Activated CD8-positive, alpha-beta T cell treated with anti-CD3 and anti-CD28 coated beads for 36 hours (primary cell): ENCODE results near the gene FBXL2. TPM values are rescaled to one million over a fixed set of nuclear protein-coding genes. Genes with fewer than 3 reads are reported as not detected.
"Not testable (repeated sequence)": the region's sequence is repeated elsewhere in the genome, so short reads cannot be mapped to it uniquely, and the experiment has no call there.

Source experiments
- ATAC-seq: fragments of 200-7000 bp; cut with Tn5 transposase; one replicate; pipeline ENCODE4 v1.10.0; 2021; ENCODE audit warnings: mild to moderate bottlenecking, moderate library complexity
- CTCF ChIA-PET: fragments of 350-600 bp; sonication (Branson Sonifier 250); formaldehyde crosslinking; loops from one replicate; lab custom pipeline; 2021; ENCODE audit warnings: antibody characterized with exemption; lab: Charles Lee
- POLR2A ChIA-PET: fragments of 350-600 bp; sonication (Branson Sonifier 250); formaldehyde crosslinking; loops from one replicate; lab custom pipeline; 2021; ENCODE audit warnings: antibody characterized with exemption; lab: Charles Lee
- DNase-seq: peaks from one replicate; pipeline ENCODE4 v3.0.0-alpha.2; 2020
- H3K27ac Mint-ChIP-seq: one replicate; pipeline ENCODE4 v1.8.0; 2021; ENCODE audit warnings: mild to moderate bottlenecking, mixed read lengths
- H3K27me3 Mint-ChIP-seq: one replicate; pipeline ENCODE4 v1.8.0; 2021; ENCODE audit warnings: mixed read lengths
- H3K36me3 Mint-ChIP-seq: one replicate; pipeline ENCODE4 v1.8.0; 2021; ENCODE audit warnings: low read depth, mixed read lengths
- H3K4me1 Mint-ChIP-seq: one replicate; pipeline ENCODE4 v1.8.0; 2021; ENCODE audit warnings: low read depth, mixed read lengths
- H3K4me3 Mint-ChIP-seq: one replicate; pipeline ENCODE4 v1.8.0; 2021; ENCODE audit warnings: mild to moderate bottlenecking, moderate library complexity, mixed read lengths
- H3K9me3 Mint-ChIP-seq: one replicate; pipeline ENCODE4 v1.8.0; 2021; ENCODE audit warnings: mixed read lengths
- CTCF ChIP-seq: fragments of 200-600 bp; IDR thresholded peaks from one replicate; pipeline ENCODE4 v1.8.0; 2022; ENCODE audit warnings: antibody characterized with exemption, mild to moderate bottlenecking
- intact Hi-C: fragments of 100-400 bp; cut with micrococcal nuclease; formaldehyde crosslinking; loops from one replicate; pipeline ENCODE4 v1.10.0; 2022
- total RNA-seq, 2 experiments: library from RNA; stranded (reverse); gene quantifications; one replicate each; pipeline ENCODE4 v1.2.3, GENCODE V29; 2021

Gene FBXL2
- total RNA-seq, 2 experiments from 2014 or later, result not detected

GRCh38 chr3:33318710-33319380 lies 41.6 kb downstream of the FBXL2 start:
- CTCF ChIA-PET, result interaction anchor here (0.9 kb wide), 1 partner anchor 184 kb away, joined by 3 read pairs; no protein-coding TSS in a partner anchor
- H3K4me3 Mint-ChIP-seq, result no peak overlapping the region
- POLR2A ChIA-PET, result no interaction called here
- no peak for TF ChIP-seq CTCF
- no peaks in the 10 kb centered on the region for H3K36me3 Mint-ChIP-seq
- no peak overlapping the region for H3K27ac Mint-ChIP-seq
- DNase-seq (peak; percentile 2), ATAC-seq (no peak)
- no peaks in the 10 kb centered on the region for H3K9me3 Mint-ChIP-seq
- peaks cover 3% of the 10 kb centered on the region for H3K4me1 Mint-ChIP-seq
- H3K27me3 Mint-ChIP-seq, result peaks cover 10% of the 10 kb centered on the region
- intact Hi-C loops, result no loop called here

- H3K4me1 Mint-ChIP-seq, result peaks cover 3% of the 10 kb centered on the region
- intact Hi-C loops, result no loop called here
Observed at GRCh38 chr3:33322412-33322811, 45.2 kb downstream of the FBXL2 start.

GRCh38 chr3:33331414-33331813 lies 54.2 kb downstream of the FBXL2 start:
- no peaks in the 10 kb centered on the region for H3K36me3 Mint-ChIP-seq
- no peaks in the 10 kb centered on the region for H3K4me1 Mint-ChIP-seq
- ChIA-PET CTCF (no interaction called here), POLR2A (no interaction called here)
- H3K4me3 Mint-ChIP-seq, result no peak overlapping the region
- ATAC-seq (no peak), DNase-seq (no peak)
- H3K9me3 Mint-ChIP-seq, result peaks cover 8% of the 10 kb centered on the region
- TF ChIP-seq CTCF, result no peak
- peaks cover 4% of the 10 kb centered on the region for H3K27me3 Mint-ChIP-seq
- H3K27ac Mint-ChIP-seq, result no peak overlapping the region
- intact Hi-C loops, result no loop called here

More at GRCh38 chr3:33322412-33322811, 45.2 kb downstream of the FBXL2 start:
- DNase-seq, result no peak
- CTCF ChIA-PET, result no interaction called here
- no peak for TF ChIP-seq CTCF
- no peak overlapping the region for H3K4me3 Mint-ChIP-seq
- no peak overlapping the region for H3K27ac Mint-ChIP-seq
- no peak for ATAC-seq
- H3K9me3 Mint-ChIP-seq, result no peaks in the 10 kb centered on the region
- H3K27me3 Mint-ChIP-seq, result peaks cover 8% of the 10 kb centered on the region
- H3K36me3 Mint-ChIP-seq, result no peaks in the 10 kb centered on the region
- POLR2A ChIA-PET, result no interaction called here

GRCh38 chr3:33334364-33334763 lies 57.1 kb downstream of the FBXL2 start:
- Mint-ChIP-seq H3K27ac (no peak overlapping the region), H3K36me3 (no peaks in the 10 kb centered on the region), H3K27me3 (peaks cover 3% of the 10 kb centered on the region), H3K9me3 (peaks cover 8% of the 10 kb centered on the region), H3K4me1 (no peaks in the 10 kb centered on the region), H3K4me3 (no peak overlapping the region)
- CTCF ChIA-PET, result no interaction called here
- no peak for TF ChIP-seq CTCF
- ATAC-seq (no peak), DNase-seq (no peak)
- POLR2A ChIA-PET, result no interaction called here
- intact Hi-C loops, result no loop called here

- H3K4me3 Mint-ChIP-seq, H3K4me1 Mint-ChIP-seq, POLR2A ChIA-PET, H3K27ac Mint-ChIP-seq, intact Hi-C loops, ATAC-seq, H3K36me3 Mint-ChIP-seq, CTCF ChIA-PET, H3K27me3 Mint-ChIP-seq, DNase-seq, H3K9me3 Mint-ChIP-seq: not testable (repeated sequence)
Observed at GRCh38 chr3:33338936-33339465, 61.8 kb downstream of the FBXL2 start.
